Kidney epithelial cell (primary cell): ENCODE measurements around the gene EHD1. TPM values are rescaled to one million over a fixed set of nuclear protein-coding genes. Genes with fewer than 3 reads are reported as not detected.

Experiments
- DNase-seq: peaks from one replicate; pipeline ENCODE4 v3.0.0-alpha.2; 2010; ENCODE audit warnings: low read depth
- H3K27me3 ChIP-seq: 2 replicates; pipeline ENCODE4 v1.6.0; 2011; ENCODE audit warnings: low read length; ENCODE audit not compliant: control insufficient read depth, insufficient read depth
- H3K36me3 ChIP-seq: 2 replicates; pipeline ENCODE4 v1.5.1; 2011; ENCODE audit warnings: low read length; ENCODE audit not compliant: control insufficient read depth, insufficient read depth
- H3K4me3 ChIP-seq: 2 replicates; pipeline ENCODE4 v1.5.1; 2011; ENCODE audit warnings: low read depth, mild to moderate bottlenecking, control low read depth, low read length
- total RNA-seq: library from RNA; depleted of rRNA; stranded (reverse); fragments of >200 nt; gene quantifications from 2 replicates; pipeline ENCODE4 v1.2.3, GENCODE V29; 2015
- TF ChIP-seq, protein P1 (sequence below): IDR thresholded peaks from 2 replicates; pipeline ENCODE4 v1.5.1; 2011; ENCODE audit warnings: mild to moderate bottlenecking, moderate library complexity, low read length, control low read depth, inconsistent platforms; ENCODE audit not compliant: insufficient read depth, poor library complexity, severe bottlenecking

The EHD1 gene
- total RNA-seq, 1 donor from 2014 or later, result 100 TPM

DNA sequence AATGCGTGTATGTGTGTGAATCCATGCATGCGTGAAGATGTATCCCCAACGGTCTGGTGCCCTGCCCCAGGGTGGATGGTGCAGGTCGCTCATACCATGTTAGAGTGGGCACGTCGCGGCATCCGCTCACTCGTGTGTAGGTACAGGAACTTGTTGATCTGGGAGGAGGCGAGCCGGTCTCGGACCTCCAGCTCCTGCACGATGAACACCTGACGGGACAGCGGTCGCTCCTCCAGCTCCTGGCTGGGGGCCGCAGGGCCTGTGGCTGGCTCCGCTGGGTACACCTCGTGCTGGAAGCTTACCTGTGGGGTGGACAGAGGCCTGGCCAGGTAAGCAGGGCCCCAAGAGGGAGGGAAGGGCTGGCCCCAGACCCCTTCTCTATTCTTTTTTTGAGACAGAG, 20.1 kb upstream of the EHD1 start:
- TF ChIP-seq, protein P1, sequence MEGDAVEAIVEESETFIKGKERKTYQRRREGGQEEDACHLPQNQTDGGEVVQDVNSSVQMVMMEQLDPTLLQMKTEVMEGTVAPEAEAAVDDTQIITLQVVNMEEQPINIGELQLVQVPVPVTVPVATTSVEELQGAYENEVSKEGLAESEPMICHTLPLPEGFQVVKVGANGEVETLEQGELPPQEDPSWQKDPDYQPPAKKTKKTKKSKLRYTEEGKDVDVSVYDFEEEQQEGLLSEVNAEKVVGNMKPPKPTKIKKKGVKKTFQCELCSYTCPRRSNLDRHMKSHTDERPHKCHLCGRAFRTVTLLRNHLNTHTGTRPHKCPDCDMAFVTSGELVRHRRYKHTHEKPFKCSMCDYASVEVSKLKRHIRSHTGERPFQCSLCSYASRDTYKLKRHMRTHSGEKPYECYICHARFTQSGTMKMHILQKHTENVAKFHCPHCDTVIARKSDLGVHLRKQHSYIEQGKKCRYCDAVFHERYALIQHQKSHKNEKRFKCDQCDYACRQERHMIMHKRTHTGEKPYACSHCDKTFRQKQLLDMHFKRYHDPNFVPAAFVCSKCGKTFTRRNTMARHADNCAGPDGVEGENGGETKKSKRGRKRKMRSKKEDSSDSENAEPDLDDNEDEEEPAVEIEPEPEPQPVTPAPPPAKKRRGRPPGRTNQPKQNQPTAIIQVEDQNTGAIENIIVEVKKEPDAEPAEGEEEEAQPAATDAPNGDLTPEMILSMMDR, result no peak
- DNase-seq, result no peak
- Histone ChIP-seq H3K4me3 (no peak overlapping the region), H3K36me3 (no peaks in the 10 kb centered on the region), H3K27me3 (no peaks in the 10 kb centered on the region)

DNA sequence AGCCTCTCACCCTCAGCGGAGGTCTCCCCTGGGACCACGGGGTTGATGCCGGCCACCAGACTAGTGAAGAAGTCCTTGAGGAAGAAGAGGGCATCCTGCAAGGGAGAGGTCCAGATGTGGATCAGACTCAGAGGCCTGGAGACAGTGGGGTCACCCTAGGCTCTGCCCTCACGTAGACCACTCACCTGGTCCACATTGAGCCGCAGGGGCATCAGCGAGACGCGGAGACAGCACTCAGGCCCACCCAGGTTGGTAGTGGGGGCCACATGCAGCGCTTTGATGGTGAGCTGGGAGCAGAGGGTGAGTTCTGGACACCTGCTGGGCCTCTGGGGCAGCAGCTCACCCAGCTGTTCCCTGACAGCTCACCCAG, 19.6 kb upstream of the EHD1 start:
- no peak for DNase-seq
- Histone ChIP-seq H3K36me3 (no peaks in the 10 kb centered on the region), H3K4me3 (no peak overlapping the region), H3K27me3 (no peaks in the 10 kb centered on the region)
- TF ChIP-seq, protein P1, result no peak

DNA sequence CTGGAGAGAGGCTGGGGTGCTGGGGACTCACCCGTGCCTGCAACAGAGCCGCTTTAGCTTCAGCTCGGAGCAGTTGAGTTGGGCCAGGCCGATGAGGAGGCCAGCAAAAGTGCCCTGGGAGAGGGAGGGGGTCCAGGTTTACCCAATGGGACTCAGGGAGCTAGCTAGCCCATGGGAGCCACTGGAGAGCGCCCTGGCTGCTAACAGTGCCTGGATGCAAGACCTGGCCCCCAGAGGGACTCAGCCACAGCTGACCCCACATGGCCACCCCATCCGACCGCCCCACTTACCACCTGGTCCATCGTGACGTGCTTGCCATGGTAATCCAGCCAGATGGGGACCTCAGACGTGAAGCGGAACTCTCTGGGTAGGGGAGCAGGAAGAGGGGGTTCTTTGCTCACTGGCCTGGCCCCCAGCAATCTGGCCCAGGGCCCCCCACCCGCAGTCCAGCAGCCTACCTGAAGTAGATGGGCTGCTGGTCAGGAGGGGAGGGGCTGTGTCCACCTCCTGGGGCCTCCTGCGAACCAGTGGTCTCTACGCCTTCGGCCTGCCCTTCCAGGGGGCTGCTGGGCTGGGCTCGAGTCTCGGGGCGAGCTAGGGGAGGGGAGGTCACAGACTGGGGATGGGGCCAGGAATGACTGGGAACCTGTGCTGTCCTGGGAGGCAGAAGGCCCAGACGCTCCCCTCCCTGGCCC, 19.1 kb upstream of the EHD1 start:
- no peak for DNase-seq
- TF ChIP-seq, protein P1, result no peak
- H3K27me3 ChIP-seq, result no peaks in the 10 kb centered on the region
- no peaks in the 10 kb centered on the region for H3K36me3 ChIP-seq
- H3K4me3 ChIP-seq, result no peak overlapping the region

DNA sequence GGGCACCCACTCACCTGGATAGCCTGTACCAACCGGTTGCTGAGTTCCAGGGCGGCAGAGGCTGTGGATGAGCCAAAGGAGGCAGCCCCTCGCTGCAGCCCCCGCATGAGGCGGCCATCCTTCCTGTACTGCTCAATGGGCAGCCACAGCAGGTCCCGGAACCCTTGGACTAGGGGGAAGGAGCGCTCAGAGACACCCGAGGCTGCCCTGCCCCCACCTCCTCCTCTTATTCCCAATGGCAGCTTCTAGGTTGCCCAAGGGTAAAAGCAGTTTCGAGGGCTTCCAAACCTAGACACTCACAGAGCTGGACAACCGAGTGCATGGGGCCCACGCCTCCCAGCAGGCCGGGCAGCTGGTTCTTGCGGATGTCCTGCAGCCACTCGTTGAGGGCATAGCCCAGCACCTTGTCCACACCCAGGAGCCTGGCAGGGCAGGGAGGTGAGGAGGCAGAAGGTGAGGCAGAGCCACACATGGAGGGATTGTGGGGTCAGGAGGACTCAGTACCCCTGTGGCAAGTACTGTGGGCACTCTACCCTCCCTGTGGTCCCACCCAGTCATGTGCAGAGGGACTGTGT, 18.1 kb upstream of the EHD1 start:
- TF ChIP-seq, protein P1, result no peak
- no peak for DNase-seq
- Histone ChIP-seq H3K36me3 (no peaks in the 10 kb centered on the region), H3K27me3 (no peaks in the 10 kb centered on the region), H3K4me3 (no peak overlapping the region)

DNA sequence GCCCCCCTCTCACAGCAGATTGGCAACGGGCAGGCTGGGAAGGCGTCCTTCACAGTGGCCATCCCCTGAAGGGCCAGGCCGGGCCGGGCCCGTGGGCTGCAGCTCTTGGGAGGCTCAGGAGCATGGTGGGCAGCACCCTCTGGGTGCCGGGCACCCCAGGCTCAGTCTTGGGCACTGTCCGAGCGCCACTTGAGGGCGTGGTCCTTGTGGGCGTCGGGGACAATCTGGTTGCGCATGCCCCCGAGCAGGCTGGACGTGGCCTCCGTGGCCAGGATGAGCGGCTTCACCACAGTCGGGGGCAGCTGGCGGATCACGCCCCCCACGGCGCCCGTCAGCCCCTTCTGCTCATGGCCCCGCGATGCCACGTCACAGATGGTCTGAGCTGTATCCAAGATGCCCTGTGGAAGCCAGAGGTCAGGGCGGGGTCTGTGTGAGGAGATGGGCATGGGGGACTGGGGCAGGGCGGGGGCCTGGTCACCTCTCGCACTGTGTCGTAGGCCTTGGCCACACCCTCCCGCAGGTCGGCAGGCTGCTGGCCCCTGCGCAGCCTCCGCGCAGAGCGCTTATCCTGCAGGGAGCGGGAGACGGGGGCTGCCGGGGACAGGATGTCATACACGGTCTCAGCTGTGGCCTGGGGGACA, 16.5 kb upstream of the EHD1 start:
- no peaks in the 10 kb centered on the region for H3K36me3 ChIP-seq
- no peak overlapping the region for H3K4me3 ChIP-seq
- TF ChIP-seq, protein P1, result no peak
- no peak for DNase-seq
- H3K27me3 ChIP-seq, result no peaks in the 10 kb centered on the region
